T-helper 1 cell treated with Interleukin-12 subunit alpha and Interleukin-12 subunit beta and Interleukin-4 antibody, amounts not matched to agents 30 μg/mL and 1 μg/mL, for 36 hours (primary cell): ENCODE measurements around the gene KTN1.

Source experiments
- H3K27ac Mint-ChIP-seq: one replicate; pipeline ENCODE4 v1.8.0; 2021; ENCODE audit warnings: mild to moderate bottlenecking, mixed read lengths
- H3K27me3 Mint-ChIP-seq: one replicate; pipeline ENCODE4 v1.8.0; 2021; ENCODE audit warnings: low read depth, mixed read lengths
- H3K36me3 Mint-ChIP-seq: one replicate; pipeline ENCODE4 v1.8.0; 2021; ENCODE audit warnings: low read depth, mixed read lengths
- H3K4me1 Mint-ChIP-seq: one replicate; pipeline ENCODE4 v1.8.0; 2021; ENCODE audit warnings: low read depth, mixed read lengths
- H3K4me3 Mint-ChIP-seq: one replicate; pipeline ENCODE4 v1.8.0; 2021; ENCODE audit warnings: mild to moderate bottlenecking, moderate library complexity, mixed read lengths
- H3K9me3 Mint-ChIP-seq: one replicate; pipeline ENCODE4 v1.8.0; 2021; ENCODE audit warnings: mixed read lengths

KTN1 gene

GRCh38 chr14:55650992-55651391, 71.0 kb downstream of the KTN1 start:
- H3K9me3 Mint-ChIP-seq, result no peaks in the 10 kb centered on the region
- no peak overlapping the region for H3K27ac Mint-ChIP-seq
- H3K27me3 Mint-ChIP-seq, result no peaks in the 10 kb centered on the region
- H3K4me1 Mint-ChIP-seq, result peaks cover 2% of the 10 kb centered on the region
- no peak overlapping the region for H3K4me3 Mint-ChIP-seq
- peaks cover 40% of the 10 kb centered on the region for H3K36me3 Mint-ChIP-seq

GRCh38 chr14:55654243-55654642, 74.2 kb downstream of the KTN1 start:
- H3K27ac Mint-ChIP-seq, result no peak overlapping the region
- peaks cover 2% of the 10 kb centered on the region for H3K4me1 Mint-ChIP-seq
- no peak overlapping the region for H3K4me3 Mint-ChIP-seq
- no peaks in the 10 kb centered on the region for H3K9me3 Mint-ChIP-seq
- H3K36me3 Mint-ChIP-seq, result peaks cover 39% of the 10 kb centered on the region
- H3K27me3 Mint-ChIP-seq, result no peaks in the 10 kb centered on the region

- H3K36me3 Mint-ChIP-seq, result peaks cover 37% of the 10 kb centered on the region
- no peak overlapping the region for H3K27ac Mint-ChIP-seq
- H3K4me3 Mint-ChIP-seq, result no peak overlapping the region
- peaks cover 17% of the 10 kb centered on the region for H3K4me1 Mint-ChIP-seq
- H3K9me3 Mint-ChIP-seq, result no peaks in the 10 kb centered on the region
- H3K27me3 Mint-ChIP-seq, result no peaks in the 10 kb centered on the region
Observed at GRCh38 chr14:55661029-55661428, 81.0 kb downstream of the KTN1 start.

GRCh38 chr14:55662752-55663151, 82.7 kb downstream of the KTN1 start:
- Mint-ChIP-seq H3K4me1 (peaks cover 17% of the 10 kb centered on the region), H3K9me3 (no peaks in the 10 kb centered on the region), H3K27me3 (no peaks in the 10 kb centered on the region), H3K36me3 (peaks cover 38% of the 10 kb centered on the region), H3K27ac (no peak overlapping the region), H3K4me3 (no peak overlapping the region)

GRCh38 chr14:55665067-55665675, 85.2 kb downstream of the KTN1 start:
- H3K36me3 Mint-ChIP-seq, result peaks cover 37% of the 10 kb centered on the region
- no peaks in the 10 kb centered on the region for H3K9me3 Mint-ChIP-seq
- H3K4me3 Mint-ChIP-seq, result no peak overlapping the region
- no peaks in the 10 kb centered on the region for H3K27me3 Mint-ChIP-seq
- H3K27ac Mint-ChIP-seq, result peak overlapping the region; percentile 32
- H3K4me1 Mint-ChIP-seq, result peaks cover 15% of the 10 kb centered on the region

- Mint-ChIP-seq H3K4me1 (peaks cover 15% of the 10 kb centered on the region), H3K27me3 (no peaks in the 10 kb centered on the region), H3K9me3 (no peaks in the 10 kb centered on the region), H3K4me3 (no peak overlapping the region), H3K27ac (no peak overlapping the region), H3K36me3 (peaks cover 40% of the 10 kb centered on the region)
Observed at GRCh38 chr14:55667801-55668200, 87.8 kb downstream of the KTN1 start.

GRCh38 chr14:55671641-55672040, 91.6 kb downstream of the KTN1 start:
- Mint-ChIP-seq H3K36me3 (peaks cover 29% of the 10 kb centered on the region), H3K27me3 (no peaks in the 10 kb centered on the region), H3K4me3 (no peak overlapping the region), H3K9me3 (no peaks in the 10 kb centered on the region), H3K27ac (no peak overlapping the region), H3K4me1 (no peaks in the 10 kb centered on the region)

GRCh38 chr14:55673048-55673447, 93.0 kb downstream of the KTN1 start:
- no peaks in the 10 kb centered on the region for H3K27me3 Mint-ChIP-seq
- no peak overlapping the region for H3K27ac Mint-ChIP-seq
- no peaks in the 10 kb centered on the region for H3K9me3 Mint-ChIP-seq
- H3K4me1 Mint-ChIP-seq, result no peaks in the 10 kb centered on the region
- peaks cover 29% of the 10 kb centered on the region for H3K36me3 Mint-ChIP-seq
- no peak overlapping the region for H3K4me3 Mint-ChIP-seq

GRCh38 chr14:55681096-55681495, 101.1 kb downstream of the KTN1 start:
- H3K36me3 Mint-ChIP-seq, result peaks cover 37% of the 10 kb centered on the region
- no peaks in the 10 kb centered on the region for H3K4me1 Mint-ChIP-seq
- no peaks in the 10 kb centered on the region for H3K27me3 Mint-ChIP-seq
- H3K9me3 Mint-ChIP-seq, result no peaks in the 10 kb centered on the region
- no peak overlapping the region for H3K4me3 Mint-ChIP-seq
- no peak overlapping the region for H3K27ac Mint-ChIP-seq

GRCh38 chr14:55684956-55685584, 105.1 kb downstream of the KTN1 start:
- H3K36me3 Mint-ChIP-seq, result peaks cover 26% of the 10 kb centered on the region
- no peak overlapping the region for H3K27ac Mint-ChIP-seq
- peaks cover 1% of the 10 kb centered on the region for H3K4me1 Mint-ChIP-seq

GRCh38 chr14:55686713-55687112, 106.7 kb downstream of the KTN1 start:
- Mint-ChIP-seq H3K4me1 (peaks cover 4% of the 10 kb centered on the region), H3K27ac (no peak overlapping the region), H3K4me3 (no peak overlapping the region), H3K27me3 (no peaks in the 10 kb centered on the region), H3K36me3 (peaks cover 19% of the 10 kb centered on the region), H3K9me3 (no peaks in the 10 kb centered on the region)

More at GRCh38 chr14:55684956-55685584, 105.1 kb downstream of the KTN1 start:
- no peak overlapping the region for H3K4me3 Mint-ChIP-seq
- no peaks in the 10 kb centered on the region for H3K9me3 Mint-ChIP-seq
- H3K27me3 Mint-ChIP-seq, result no peaks in the 10 kb centered on the region

- H3K4me1 Mint-ChIP-seq, result peaks cover 4% of the 10 kb centered on the region
- H3K27me3 Mint-ChIP-seq, result no peaks in the 10 kb centered on the region
- H3K4me3 Mint-ChIP-seq, result no peak overlapping the region
- no peak overlapping the region for H3K27ac Mint-ChIP-seq
- peaks cover 13% of the 10 kb centered on the region for H3K36me3 Mint-ChIP-seq
- no peaks in the 10 kb centered on the region for H3K9me3 Mint-ChIP-seq
Observed at GRCh38 chr14:55688566-55688965, 108.6 kb downstream of the KTN1 start.

GRCh38 chr14:55689981-55690871, 110.2 kb downstream of the KTN1 start:
- no peaks in the 10 kb centered on the region for H3K27me3 Mint-ChIP-seq
- H3K4me3 Mint-ChIP-seq, result no peak overlapping the region
- H3K4me1 Mint-ChIP-seq, result peaks cover 4% of the 10 kb centered on the region
- H3K9me3 Mint-ChIP-seq, result no peaks in the 10 kb centered on the region
- peaks cover 10% of the 10 kb centered on the region for H3K36me3 Mint-ChIP-seq
- H3K27ac Mint-ChIP-seq, result no peak overlapping the region

- Mint-ChIP-seq H3K4me3 (no peak overlapping the region), H3K27ac (no peak overlapping the region), H3K9me3 (no peaks in the 10 kb centered on the region), H3K27me3 (no peaks in the 10 kb centered on the region), H3K4me1 (peaks cover 4% of the 10 kb centered on the region), H3K36me3 (peaks cover 3% of the 10 kb centered on the region)
Observed at GRCh38 chr14:55691659-55692058, 111.7 kb downstream of the KTN1 start.

GRCh38 chr14:55693904-55694303, 113.9 kb downstream of the KTN1 start:
- no peaks in the 10 kb centered on the region for H3K9me3 Mint-ChIP-seq
- no peak overlapping the region for H3K4me3 Mint-ChIP-seq
- peaks cover 4% of the 10 kb centered on the region for H3K4me1 Mint-ChIP-seq
- no peak overlapping the region for H3K27ac Mint-ChIP-seq
- peaks cover 3% of the 10 kb centered on the region for H3K36me3 Mint-ChIP-seq
- no peaks in the 10 kb centered on the region for H3K27me3 Mint-ChIP-seq
